ENCODE measurements around the gene FBXO11.
"Not testable (repeated sequence)": the region's sequence is repeated elsewhere in the genome, so short reads cannot be mapped to it uniquely, and the experiment has no call there.

Gene FBXO11

GRCh38 chr2:47867205-47867604, 39.1 kb downstream of the FBXO11 start:
- H3K4me3 ChIP-seq (ENCODE audit: low read length): no peak overlapping the region
- DNase-seq (ENCODE audit: low read depth): peak; percentile 72
- no peak for TF ChIP-seq CTCF (IDR thresholded peaks at IDR 0.05; ENCODE audit: insufficient read depth, low read depth, low read length, missing control alignments)

- DNase-seq (ENCODE audit: low read depth): no peak
- TF ChIP-seq CTCF (IDR thresholded peaks at IDR 0.05; ENCODE audit: insufficient read depth, low read depth, low read length, missing control alignments): no peak
- no peak overlapping the region for H3K4me3 ChIP-seq (ENCODE audit: low read length)
Observed at GRCh38 chr2:47864566-47864965, 41.7 kb downstream of the FBXO11 start.

GRCh38 chr2:47862949-47863348, 43.3 kb downstream of the FBXO11 start:
- no peak overlapping the region for H3K4me3 ChIP-seq (ENCODE audit: low read length)
- no peak for DNase-seq (ENCODE audit: low read depth)
- no peak for TF ChIP-seq CTCF (IDR thresholded peaks at IDR 0.05; ENCODE audit: insufficient read depth, low read depth, low read length, missing control alignments)

- H3K4me3 ChIP-seq (ENCODE audit: low read length): not testable (repeated sequence)
- DNase-seq (ENCODE audit: low read depth): peak; percentile 47
Observed at GRCh38 chr2:47853067-47853777, 53.1 kb downstream of the FBXO11 start.

GRCh38 chr2:47850198-47850597, 56.1 kb downstream of the FBXO11 start:
- no peak for TF ChIP-seq CTCF (IDR thresholded peaks at IDR 0.05; ENCODE audit: insufficient read depth, low read depth, low read length, missing control alignments)

GRCh38 chr2:47849368-47849767, 56.9 kb downstream of the FBXO11 start:
- no peak for TF ChIP-seq CTCF (IDR thresholded peaks at IDR 0.05; ENCODE audit: insufficient read depth, low read depth, low read length, missing control alignments)
- DNase-seq (ENCODE audit: low read depth): no peak
- H3K4me3 ChIP-seq (ENCODE audit: low read length): no peak overlapping the region

More at GRCh38 chr2:47850198-47850597, 56.1 kb downstream of the FBXO11 start:
- DNase-seq (ENCODE audit: low read depth): no peak
- H3K4me3 ChIP-seq (ENCODE audit: low read length): no peak overlapping the region

GRCh38 chr2:47844162-47844561, 62.1 kb downstream of the FBXO11 start:
- no peak for DNase-seq (ENCODE audit: low read depth)
- no peak overlapping the region for H3K4me3 ChIP-seq (ENCODE audit: low read length)
- no peak for TF ChIP-seq CTCF (IDR thresholded peaks at IDR 0.05; ENCODE audit: insufficient read depth, low read depth, low read length, missing control alignments)
